GM12801 (cell line): ENCODE results near the gene MTR.

Experiments used
- CTCF ChIP-seq: IDR thresholded peaks from one replicate; pipeline ENCODE4 v1.5.1; 2011; ENCODE audit warnings: control low read depth; ENCODE audit not compliant: insufficient read length; ENCODE audit errors: extremely low read depth

MTR gene

GRCh38 chr1:236830560-236830959 is 35.5 kb downstream of the MTR start:
- no peak for TF ChIP-seq CTCF

GRCh38 chr1:236833575-236833974 is 38.5 kb downstream of the MTR start:
- no peak for TF ChIP-seq CTCF

- TF ChIP-seq CTCF: no peak
These were observed 39.8 kb downstream of the MTR start for GRCh38 chr1:236834876-236835275.

GRCh38 chr1:236835491-236835890 is 40.4 kb downstream of the MTR start:
- no peak for TF ChIP-seq CTCF

- TF ChIP-seq CTCF: no peak
These were observed 41.1 kb downstream of the MTR start for GRCh38 chr1:236836157-236836556.

GRCh38 chr1:236837115-236837514 is 42.0 kb downstream of the MTR start:
- no peak for TF ChIP-seq CTCF

- no peak for TF ChIP-seq CTCF
These were observed 42.8 kb downstream of the MTR start for GRCh38 chr1:236837897-236838296.

GRCh38 chr1:236841341-236841740 is 46.2 kb downstream of the MTR start:
- TF ChIP-seq CTCF: no peak
